NCI-H1048 (cell line): ENCODE measurements around the gene BTG4.

Source experiments
- DNase-seq: peaks from one replicate; lab custom pipeline; 2025; lab: John Stamatoyannopoulos, UW

Gene BTG4

GRCh38 chr11:111455291-111456085, 56.7 kb downstream of the BTG4 start:
- no peak for DNase-seq

- DNase-seq, result peak; percentile 30
Observed at GRCh38 chr11:111454561-111455192, 57.5 kb downstream of the BTG4 start.

- no peak for DNase-seq
Observed at GRCh38 chr11:111452817-111453552, 59.2 kb downstream of the BTG4 start.

- DNase-seq, result no peak
Observed at GRCh38 chr11:111452146-111452545, 60.0 kb downstream of the BTG4 start.

- no peak for DNase-seq
Observed at GRCh38 chr11:111450480-111451320, 61.5 kb downstream of the BTG4 start.

- no peak for DNase-seq
Observed at GRCh38 chr11:111449696-111450479, 62.3 kb downstream of the BTG4 start.

GRCh38 chr11:111448831-111449557, 63.2 kb downstream of the BTG4 start:
- no peak for DNase-seq

GRCh38 chr11:111448414-111448813, 63.8 kb downstream of the BTG4 start:
- no peak for DNase-seq

GRCh38 chr11:111447931-111448330, 64.3 kb downstream of the BTG4 start:
- no peak for DNase-seq

GRCh38 chr11:111447112-111447471, 65.1 kb downstream of the BTG4 start:
- DNase-seq, result no peak

- DNase-seq, result peak; percentile 78
Observed at GRCh38 chr11:111446404-111447111, 65.6 kb downstream of the BTG4 start.

GRCh38 chr11:111445586-111445985, 66.6 kb downstream of the BTG4 start:
- DNase-seq, result no peak
